ENCODE measurements around the gene VCL. TPM values are rescaled to one million over a fixed set of nuclear protein-coding genes. Genes with fewer than 3 reads are reported as not detected.

Gene VCL
- total and polyA plus RNA-seq, 5 donors from 2014 or later = 11.4 to 39.2 (median 15.9) TPM

- Histone ChIP-seq H3K27me3 (ENCODE audit: control insufficient read depth, insufficient read depth, low read length) (no peaks in the 10 kb centered on the region), H3K36me3 (ENCODE audit: control insufficient read depth, insufficient read depth, low read length) (no peaks in the 10 kb centered on the region), H3K4me1 (ENCODE audit: control insufficient read depth, insufficient read depth, low read length, poor library complexity, severe bottlenecking) (no peaks in the 10 kb centered on the region), H3K27ac (ENCODE audit: insufficient read depth, low read length, poor library complexity, severe bottlenecking) (no peak overlapping the region), H3K9me3 (ENCODE audit: control insufficient read depth in 2 of 2, low read length in 2 of 2) (no peaks in the 10 kb centered on the region), H3K4me3 (ENCODE audit: low read depth, low read length) (no peak overlapping the region)
- DNase-seq = no peak
- H3K36me3 Mint-ChIP-seq = peaks cover 5% of the 10 kb centered on the region
- H3K4me3 Mint-ChIP-seq = no peak overlapping the region
- H3K27ac Mint-ChIP-seq = no peak overlapping the region
- H3K27me3 Mint-ChIP-seq = no peaks in the 10 kb centered on the region
- peaks cover 0 to 10% (median 6%) of the 10 kb centered on the region in 4 donors for H3K4me1 Mint-ChIP-seq
- no peak for ATAC-seq (ENCODE audit: low read depth in 2 of 2)
- peaks cover 0 to 3% (median 0%) of the 10 kb centered on the region in 7 donors for H3K9me3 Mint-ChIP-seq
Measured at GRCh38 chr10:74047871-74048270, 50.0 kb downstream of the VCL start.

GRCh38 chr10:74048433-74048832 is 50.5 kb downstream of the VCL start:
- no peaks in the 10 kb centered on the region for H3K9me3 ChIP-seq (ENCODE audit: control insufficient read depth in 2 of 2, low read length in 2 of 2)
- H3K27ac Mint-ChIP-seq = no peak overlapping the region
- H3K36me3 Mint-ChIP-seq = peaks cover 5% of the 10 kb centered on the region
- H3K4me1 ChIP-seq (ENCODE audit: control insufficient read depth, insufficient read depth, low read length, poor library complexity, severe bottlenecking) = no peaks in the 10 kb centered on the region
- no peak overlapping the region for H3K4me3 Mint-ChIP-seq
- H3K27ac ChIP-seq (ENCODE audit: insufficient read depth, low read length, poor library complexity, severe bottlenecking) = no peak overlapping the region
- no peak for ATAC-seq (ENCODE audit: low read depth in 2 of 2)
- no peak for DNase-seq
- H3K27me3 Mint-ChIP-seq = no peaks in the 10 kb centered on the region
- H3K36me3 ChIP-seq (ENCODE audit: control insufficient read depth, insufficient read depth, low read length) = no peaks in the 10 kb centered on the region
- H3K4me1 Mint-ChIP-seq = peaks cover 0 to 10% (median 6%) of the 10 kb centered on the region in 4 donors
- H3K4me3 ChIP-seq (ENCODE audit: low read depth, low read length) = no peak overlapping the region
- peaks cover 0 to 3% (median 0%) of the 10 kb centered on the region in 7 donors for H3K9me3 Mint-ChIP-seq
- no peaks in the 10 kb centered on the region for H3K27me3 ChIP-seq (ENCODE audit: control insufficient read depth, insufficient read depth, low read length)

GRCh38 chr10:74049955-74050354 is 52.0 kb downstream of the VCL start:
- H3K4me1 ChIP-seq (ENCODE audit: control insufficient read depth, insufficient read depth, low read length, poor library complexity, severe bottlenecking) = no peaks in the 10 kb centered on the region
- no peaks in the 10 kb centered on the region for H3K36me3 ChIP-seq (ENCODE audit: control insufficient read depth, insufficient read depth, low read length)
- H3K4me3 ChIP-seq (ENCODE audit: low read depth, low read length) = no peak overlapping the region
- no peaks in the 10 kb centered on the region for H3K9me3 ChIP-seq (ENCODE audit: control insufficient read depth in 2 of 2, low read length in 2 of 2)
- H3K36me3 Mint-ChIP-seq = peaks cover 5% of the 10 kb centered on the region
- ATAC-seq (ENCODE audit: low read depth in 2 of 2) (no peak), DNase-seq (no peak)
- no peak overlapping the region for H3K4me3 Mint-ChIP-seq
- H3K4me1 Mint-ChIP-seq = peaks cover 0 to 14% (median 9%) of the 10 kb centered on the region in 4 donors
- no peaks in the 10 kb centered on the region for H3K27me3 Mint-ChIP-seq
- no peak overlapping the region for H3K27ac Mint-ChIP-seq
- peaks cover 0 to 4% (median 0%) of the 10 kb centered on the region in 7 donors for H3K9me3 Mint-ChIP-seq
- H3K27me3 ChIP-seq (ENCODE audit: control insufficient read depth, insufficient read depth, low read length) = no peaks in the 10 kb centered on the region
- H3K27ac ChIP-seq (ENCODE audit: insufficient read depth, low read length, poor library complexity, severe bottlenecking) = no peak overlapping the region

- H3K36me3 Mint-ChIP-seq = peaks cover 5% of the 10 kb centered on the region
- peaks cover 2 to 15% (median 9%) of the 10 kb centered on the region in 4 donors for H3K4me1 Mint-ChIP-seq
- no peaks in the 10 kb centered on the region for H3K27me3 Mint-ChIP-seq
- Histone ChIP-seq H3K4me1 (ENCODE audit: control insufficient read depth, insufficient read depth, low read length, poor library complexity, severe bottlenecking) (peaks cover 2% of the 10 kb centered on the region), H3K4me3 (ENCODE audit: low read depth, low read length) (no peak overlapping the region), H3K27ac (ENCODE audit: insufficient read depth, low read length, poor library complexity, severe bottlenecking) (no peak overlapping the region), H3K36me3 (ENCODE audit: control insufficient read depth, insufficient read depth, low read length) (no peaks in the 10 kb centered on the region), H3K27me3 (ENCODE audit: control insufficient read depth, insufficient read depth, low read length) (no peaks in the 10 kb centered on the region), H3K9me3 (ENCODE audit: control insufficient read depth in 2 of 2, low read length in 2 of 2) (no peaks in the 10 kb centered on the region)
- DNase-seq (no peak), ATAC-seq (ENCODE audit: low read depth in 2 of 2) (no peak)
- peaks cover 0 to 4% (median 0%) of the 10 kb centered on the region in 7 donors for H3K9me3 Mint-ChIP-seq
- no peak overlapping the region for H3K27ac Mint-ChIP-seq
- no peak overlapping the region for H3K4me3 Mint-ChIP-seq
Measured at GRCh38 chr10:74050653-74051052, 52.7 kb downstream of the VCL start.

- DNase-seq = no peak
- no peaks in the 10 kb centered on the region for H3K9me3 ChIP-seq (ENCODE audit: control insufficient read depth in 2 of 2, low read length in 2 of 2)
- no peak for ATAC-seq (ENCODE audit: low read depth in 2 of 2)
- Mint-ChIP-seq H3K27ac (peak overlapping the region in 1 of 3 donors; percentile 31), H3K36me3 (peaks cover 5% of the 10 kb centered on the region), H3K27me3 (no peaks in the 10 kb centered on the region), H3K4me1 (peaks cover 9 to 25% (median 18%) of the 10 kb centered on the region in 4 donors), H3K9me3 (peaks cover 0 to 4% (median 0%) of the 10 kb centered on the region in 7 donors), H3K4me3 (no peak overlapping the region)
- no peaks in the 10 kb centered on the region for H3K36me3 ChIP-seq (ENCODE audit: control insufficient read depth, insufficient read depth, low read length)
- H3K4me1 ChIP-seq (ENCODE audit: control insufficient read depth, insufficient read depth, low read length, poor library complexity, severe bottlenecking) = peaks cover 13% of the 10 kb centered on the region
- no peak overlapping the region for H3K4me3 ChIP-seq (ENCODE audit: low read depth, low read length)
- H3K27me3 ChIP-seq (ENCODE audit: control insufficient read depth, insufficient read depth, low read length) = no peaks in the 10 kb centered on the region
- no peak overlapping the region for H3K27ac ChIP-seq (ENCODE audit: insufficient read depth, low read length, poor library complexity, severe bottlenecking)
Measured at GRCh38 chr10:74051736-74052342, 53.9 kb downstream of the VCL start.

GRCh38 chr10:74052994-74053393 is 55.1 kb downstream of the VCL start:
- Mint-ChIP-seq H3K4me3 (no peak overlapping the region), H3K9me3 (peaks cover 0 to 4% (median 0%) of the 10 kb centered on the region in 7 donors), H3K27ac (no peak overlapping the region), H3K36me3 (peaks cover 5% of the 10 kb centered on the region), H3K27me3 (no peaks in the 10 kb centered on the region), H3K4me1 (peaks cover 11 to 33% (median 20%) of the 10 kb centered on the region in 4 donors)
- H3K4me1 ChIP-seq (ENCODE audit: control insufficient read depth, insufficient read depth, low read length, poor library complexity, severe bottlenecking) = peaks cover 21% of the 10 kb centered on the region
- DNase-seq (no peak), ATAC-seq (ENCODE audit: low read depth in 2 of 2) (no peak)
- no peaks in the 10 kb centered on the region for H3K9me3 ChIP-seq (ENCODE audit: control insufficient read depth in 2 of 2, low read length in 2 of 2)
- H3K36me3 ChIP-seq (ENCODE audit: control insufficient read depth, insufficient read depth, low read length) = no peaks in the 10 kb centered on the region
- no peaks in the 10 kb centered on the region for H3K27me3 ChIP-seq (ENCODE audit: control insufficient read depth, insufficient read depth, low read length)
- H3K4me3 ChIP-seq (ENCODE audit: low read depth, low read length) = no peak overlapping the region
- H3K27ac ChIP-seq (ENCODE audit: insufficient read depth, low read length, poor library complexity, severe bottlenecking) = no peak overlapping the region

- H3K4me1 Mint-ChIP-seq = peaks cover 20 to 35% (median 22%) of the 10 kb centered on the region in 4 donors
- H3K27me3 ChIP-seq (ENCODE audit: control insufficient read depth, insufficient read depth, low read length) = no peaks in the 10 kb centered on the region
Measured at GRCh38 chr10:74055383-74056049, 57.6 kb downstream of the VCL start.

More at GRCh38 chr10:74055383-74056049, 57.6 kb downstream of the VCL start:
- Histone ChIP-seq H3K4me3 (ENCODE audit: low read depth, low read length) (peak overlapping the region; percentile 13), H3K36me3 (ENCODE audit: control insufficient read depth, insufficient read depth, low read length) (no peaks in the 10 kb centered on the region), H3K9me3 (ENCODE audit: control insufficient read depth in 2 of 2, low read length in 2 of 2) (no peaks in the 10 kb centered on the region), H3K27ac (ENCODE audit: insufficient read depth, low read length, poor library complexity, severe bottlenecking) (no peak overlapping the region), H3K4me1 (ENCODE audit: control insufficient read depth, insufficient read depth, low read length, poor library complexity, severe bottlenecking) (peaks cover 27% of the 10 kb centered on the region)
- Mint-ChIP-seq H3K27me3 (no peaks in the 10 kb centered on the region), H3K36me3 (no peaks in the 10 kb centered on the region), H3K9me3 (peaks cover 0 to 2% (median 0%) of the 10 kb centered on the region in 7 donors), H3K4me3 (no peak overlapping the region), H3K27ac (peak overlapping the region in 1 of 3 donors; percentile 66)
- no peak for ATAC-seq (ENCODE audit: low read depth in 2 of 2)
- DNase-seq = no peak

Measured in CD4-positive, CD25-positive, alpha-beta regulatory T cell (primary cell).